AG10803 (cell line): Measurements from ENCODE around the gene GHRL.

Experiments
- DNase-seq: peaks from one replicate; pipeline ENCODE4 v3.0.0; 2010; ENCODE audit warnings: low read depth
- H3K4me3 ChIP-seq: 2 replicates; pipeline ENCODE4 v1.5.1; 2011; ENCODE audit warnings: mild to moderate bottlenecking, low read length, control low read depth
- TF ChIP-seq, protein P1 (sequence below): conservative IDR thresholded peaks from 2 replicates; pipeline ENCODE4 v1.5.1; 2011; ENCODE audit warnings: mild to moderate bottlenecking, low read length, control low read depth, inconsistent platforms

GHRL gene

DNA sequence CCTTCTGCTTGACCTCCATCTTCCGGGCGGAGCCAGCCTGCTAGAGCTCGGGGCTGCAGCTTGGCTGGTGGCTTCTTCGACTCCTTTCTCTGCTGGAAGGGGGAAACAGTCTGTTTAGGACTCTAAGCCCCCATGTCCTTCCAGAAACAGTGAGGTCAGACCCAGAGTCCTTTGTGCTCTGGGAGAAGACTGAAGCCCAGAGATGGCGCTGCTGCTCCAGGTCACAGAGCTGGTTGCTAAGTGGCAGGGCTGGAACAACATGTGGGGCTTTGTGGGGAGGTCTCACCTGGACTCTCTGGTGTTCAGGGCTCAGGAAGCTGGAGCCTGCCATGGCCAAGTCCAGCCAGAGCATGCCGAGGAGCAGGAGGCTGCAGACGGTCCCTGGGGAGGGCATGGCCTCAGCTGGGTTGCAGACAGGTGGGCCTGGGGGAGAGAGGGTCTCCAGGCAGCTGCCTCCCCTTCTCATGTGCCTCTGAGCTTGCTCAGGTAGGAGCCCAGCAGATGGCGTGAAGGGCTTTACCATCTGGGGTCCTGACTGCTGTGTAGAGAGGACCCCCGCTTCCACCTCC, 2.9 kb downstream of the GHRL start:
- no peak for DNase-seq
- no peak overlapping the region for H3K4me3 ChIP-seq
- TF ChIP-seq, protein P1, sequence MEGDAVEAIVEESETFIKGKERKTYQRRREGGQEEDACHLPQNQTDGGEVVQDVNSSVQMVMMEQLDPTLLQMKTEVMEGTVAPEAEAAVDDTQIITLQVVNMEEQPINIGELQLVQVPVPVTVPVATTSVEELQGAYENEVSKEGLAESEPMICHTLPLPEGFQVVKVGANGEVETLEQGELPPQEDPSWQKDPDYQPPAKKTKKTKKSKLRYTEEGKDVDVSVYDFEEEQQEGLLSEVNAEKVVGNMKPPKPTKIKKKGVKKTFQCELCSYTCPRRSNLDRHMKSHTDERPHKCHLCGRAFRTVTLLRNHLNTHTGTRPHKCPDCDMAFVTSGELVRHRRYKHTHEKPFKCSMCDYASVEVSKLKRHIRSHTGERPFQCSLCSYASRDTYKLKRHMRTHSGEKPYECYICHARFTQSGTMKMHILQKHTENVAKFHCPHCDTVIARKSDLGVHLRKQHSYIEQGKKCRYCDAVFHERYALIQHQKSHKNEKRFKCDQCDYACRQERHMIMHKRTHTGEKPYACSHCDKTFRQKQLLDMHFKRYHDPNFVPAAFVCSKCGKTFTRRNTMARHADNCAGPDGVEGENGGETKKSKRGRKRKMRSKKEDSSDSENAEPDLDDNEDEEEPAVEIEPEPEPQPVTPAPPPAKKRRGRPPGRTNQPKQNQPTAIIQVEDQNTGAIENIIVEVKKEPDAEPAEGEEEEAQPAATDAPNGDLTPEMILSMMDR: no peak

- DNase-seq: no peak
- H3K4me3 ChIP-seq: no peak overlapping the region
- TF ChIP-seq, protein P1: no peak
Observed at GRCh38 chr3:10289077-10289476, 3.7 kb downstream of the GHRL start.

- H3K4me3 ChIP-seq: no peak overlapping the region
- DNase-seq: no peak
- TF ChIP-seq, protein P1: no peak
Observed at GRCh38 chr3:10288575-10288960, 4.2 kb downstream of the GHRL start.

DNA sequence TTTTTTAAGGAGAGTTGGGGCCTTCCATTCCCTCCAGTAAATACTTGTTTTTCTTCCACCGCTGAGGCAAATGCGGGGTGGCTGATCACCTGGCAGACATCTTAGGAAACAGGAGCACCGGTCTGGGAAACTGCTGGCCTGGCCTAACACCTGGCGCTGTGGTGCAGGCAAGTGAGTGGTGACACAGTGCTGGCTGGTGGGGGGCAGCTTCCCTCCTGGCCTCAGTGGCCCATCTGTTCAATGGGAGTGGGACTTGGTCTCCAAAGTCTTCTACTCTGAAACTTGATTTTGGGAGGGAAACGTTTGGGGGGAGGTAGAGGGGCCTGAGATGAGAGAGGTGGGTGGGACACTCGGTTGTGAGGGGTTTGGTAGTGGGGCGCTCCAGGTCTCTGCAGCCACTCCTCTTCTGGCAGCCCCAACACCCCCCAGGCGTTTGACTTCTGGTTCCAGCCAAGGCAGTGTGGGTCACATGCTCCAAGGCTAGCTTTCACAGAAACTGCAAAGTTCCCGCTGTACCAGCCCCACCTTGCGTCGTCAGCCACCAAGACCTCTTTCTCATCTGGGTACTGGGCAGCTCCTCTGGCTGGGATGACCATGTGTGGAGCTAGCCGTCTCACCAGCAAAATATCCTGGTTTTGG, 4.7 kb downstream of the GHRL start:
- no peak overlapping the region for H3K4me3 ChIP-seq
- TF ChIP-seq, protein P1: no peak
- no peak for DNase-seq

DNA sequence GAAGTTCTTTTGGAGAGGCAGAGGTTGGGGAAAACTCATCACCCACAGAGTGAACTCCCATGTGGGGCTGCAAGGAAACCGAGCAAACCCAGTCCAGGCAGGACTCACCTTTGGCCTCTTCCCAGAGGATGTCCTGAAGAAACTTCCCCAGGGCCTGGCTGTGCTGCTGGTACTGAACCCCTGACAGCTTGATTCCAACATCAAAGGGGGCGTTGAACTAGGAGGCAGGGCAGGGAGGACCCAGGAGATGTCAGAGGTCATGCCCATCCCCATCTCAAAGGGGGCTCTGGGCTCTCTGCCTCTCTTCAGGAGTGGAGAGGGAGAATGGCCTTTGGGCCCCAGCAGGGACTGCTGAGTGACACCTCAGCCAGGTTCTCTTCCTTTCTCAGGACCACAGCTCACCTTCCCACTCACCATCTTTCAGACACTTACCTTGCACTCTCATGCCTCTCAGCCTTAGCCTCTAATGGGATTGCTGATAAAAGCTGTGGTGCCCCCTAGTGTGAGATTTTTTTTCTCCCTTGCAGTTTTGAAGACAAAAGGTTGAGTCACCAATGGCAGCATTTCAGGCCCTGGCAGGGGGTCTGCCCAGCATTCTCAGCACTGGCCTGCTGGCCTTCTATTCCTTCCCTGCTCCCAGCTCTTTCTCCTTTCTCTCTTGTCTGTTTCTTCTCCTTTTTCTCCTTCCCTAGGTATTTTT, 6.0 kb downstream of the GHRL start:
- peak; percentile 11 for DNase-seq
- H3K4me3 ChIP-seq: no peak overlapping the region
- TF ChIP-seq, protein P1: no peak

GRCh38 chr3:10286133-10286524, 6.6 kb downstream of the GHRL start:
- no peak for DNase-seq

More at GRCh38 chr3:10286133-10286524, 6.6 kb downstream of the GHRL start:
- H3K4me3 ChIP-seq: no peak overlapping the region
- TF ChIP-seq, protein P1: no peak
